Ramos (cell line): ENCODE results near the gene ZFP62.
"Not testable (repeated sequence)": the region's sequence is repeated elsewhere in the genome, so short reads cannot be mapped to it uniquely, and the experiment has no call there.

ENCODE experiments used
- in situ Hi-C: fragments of 300-500 bp; cut with MboI; formaldehyde crosslinking; loops from one replicate; pipeline ENCODE4 v1.14.3; 2022; ENCODE audit warnings: low sequenced_read_pairs; ENCODE audit not compliant: unreplicated experiment

ZFP62 gene

DNA sequence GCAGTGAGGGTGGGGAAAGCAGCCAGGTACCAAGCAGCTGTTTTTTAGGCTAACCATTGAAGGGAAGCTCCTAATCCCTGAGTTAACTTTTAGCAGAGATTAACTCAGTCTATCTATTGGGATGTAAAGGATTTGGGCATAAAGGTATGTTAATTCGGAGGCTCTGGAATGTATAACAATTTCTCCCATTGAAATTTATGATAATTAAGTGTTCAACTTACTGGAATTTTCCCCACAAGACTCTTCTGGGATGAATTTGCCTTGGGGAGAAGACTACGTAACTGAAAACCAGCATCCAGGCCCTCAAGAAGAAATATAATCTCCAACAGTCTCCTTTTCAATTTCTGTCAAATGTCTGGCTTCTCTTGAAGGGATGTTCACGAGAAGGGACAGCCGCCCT, 23.6 kb downstream of the ZFP62 start:
- in situ Hi-C loops: no loop called here

DNA sequence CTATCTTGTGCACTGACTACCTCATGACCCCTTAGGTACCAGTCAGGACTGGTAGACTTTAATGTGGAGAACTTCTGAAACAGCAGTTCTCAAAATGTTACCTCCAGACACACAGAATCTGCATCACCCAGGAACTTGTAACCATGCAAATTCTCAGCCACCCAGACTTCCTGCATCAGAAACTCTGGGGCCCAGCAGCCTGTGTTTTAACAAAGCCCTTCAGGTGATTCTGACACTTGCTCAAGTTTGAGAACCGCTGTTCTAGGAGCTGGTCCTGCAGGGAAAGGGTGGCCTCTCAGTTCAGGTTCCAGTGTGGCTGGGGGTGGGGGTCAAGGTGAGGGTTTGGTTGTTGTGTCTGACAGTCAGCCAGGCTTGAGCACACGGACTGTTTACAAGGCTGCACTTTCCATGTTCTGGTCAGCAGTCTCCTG, 28.4 kb downstream of the ZFP62 start:
- in situ Hi-C loops: no loop called here

- in situ Hi-C loops: no loop called here
These were observed 29.7 kb downstream of the ZFP62 start for GRCh38 chr5:180831139-180832093.

GRCh38 chr5:180830253-180831138, 30.6 kb downstream of the ZFP62 start:
- in situ Hi-C loops: no loop called here

DNA sequence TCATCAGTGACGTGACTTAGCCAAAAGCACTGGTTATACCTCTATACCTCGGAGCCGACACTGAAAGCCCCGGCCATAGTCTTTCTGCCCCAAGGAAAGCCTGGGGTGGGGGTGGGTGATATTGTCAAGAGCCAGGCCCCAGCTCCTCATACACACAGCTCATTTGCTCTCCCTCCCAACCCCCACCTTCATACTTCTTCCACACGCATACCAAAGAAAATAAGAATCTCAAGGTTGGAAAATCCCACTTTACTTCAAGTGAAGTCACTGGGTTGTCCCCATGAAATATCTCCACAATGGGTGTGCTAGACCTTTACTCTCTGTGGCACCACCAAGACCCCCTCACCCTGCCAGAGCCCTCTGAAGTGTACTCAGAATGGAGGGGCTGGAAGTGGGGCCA, 31.4 kb downstream of the ZFP62 start:
- in situ Hi-C loops: no loop called here

DNA sequence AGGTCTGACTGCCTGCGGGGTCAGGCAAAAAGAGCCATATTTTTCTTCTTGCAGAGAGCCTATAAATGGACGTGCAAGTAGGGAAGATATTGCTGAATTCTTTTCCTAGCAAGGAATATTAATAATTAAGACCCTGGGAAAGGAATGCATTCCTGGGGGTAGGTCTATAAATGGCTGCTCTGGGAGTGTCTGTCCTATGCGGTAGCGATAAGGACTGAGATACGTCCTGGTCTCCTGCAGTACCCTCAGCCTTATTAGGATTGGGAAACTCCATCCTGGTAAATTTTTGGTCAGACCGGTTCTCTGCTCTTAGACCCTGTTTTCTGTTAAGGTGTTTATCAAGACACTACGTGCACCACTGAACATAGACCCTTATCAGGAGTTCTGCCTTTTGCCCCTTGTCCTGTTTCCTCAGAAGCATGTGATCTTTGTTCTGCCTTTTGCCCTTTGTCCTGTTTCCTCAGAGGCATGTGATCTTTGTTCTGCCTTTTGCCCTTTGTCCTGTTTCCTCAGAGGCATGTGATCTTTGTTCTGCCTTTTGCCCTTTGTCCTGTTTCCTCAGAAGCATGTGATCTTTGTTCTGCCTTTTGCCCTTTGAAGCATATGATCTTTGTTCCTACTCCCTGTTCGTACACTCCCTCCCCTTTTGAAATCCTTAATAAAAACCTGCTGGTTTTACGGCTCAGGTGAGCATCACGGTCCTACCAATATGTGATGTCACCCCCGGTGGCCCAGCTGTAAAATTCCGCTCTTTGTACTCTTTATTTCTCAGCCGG, 32.1 kb downstream of the ZFP62 start:
- in situ Hi-C loops: not testable (repeated sequence)

- in situ Hi-C loops: not testable (repeated sequence)
These were observed 33.7 kb downstream of the ZFP62 start for GRCh38 chr5:180827374-180827773.

DNA sequence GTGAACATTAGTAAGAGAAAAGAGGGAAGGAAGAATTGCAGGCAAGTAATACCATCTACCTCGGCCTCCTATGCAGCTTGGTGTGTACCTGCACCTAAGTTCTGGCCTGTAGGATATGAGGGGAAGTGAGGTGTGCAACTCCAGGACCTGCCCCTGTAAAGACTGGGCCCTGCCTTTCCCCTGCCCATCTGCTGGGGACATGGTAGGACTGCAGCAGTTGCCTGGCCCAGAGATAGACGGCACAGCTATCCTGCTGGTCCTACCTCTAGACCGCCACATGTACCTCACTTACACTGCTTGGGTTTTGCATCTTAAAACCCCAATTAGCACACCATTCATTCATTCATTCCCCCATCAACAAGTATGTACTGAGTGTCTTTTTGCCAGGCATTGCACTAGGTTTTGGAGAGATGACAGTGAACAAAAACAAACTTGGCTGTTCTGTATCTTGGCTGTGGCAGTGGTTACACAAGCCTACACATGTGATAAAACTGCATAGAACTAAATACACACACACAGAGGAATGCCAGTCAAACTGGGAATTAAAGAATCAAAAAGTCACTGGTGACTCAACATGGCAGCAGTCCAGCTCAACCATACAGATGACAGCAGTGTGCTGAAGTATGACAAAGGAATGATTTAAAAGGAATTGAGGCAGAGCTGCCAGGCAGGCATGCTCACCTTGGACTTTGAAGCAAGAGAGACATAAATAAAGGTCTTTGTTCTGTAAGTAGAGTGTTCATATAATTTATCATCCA, 35.1 kb downstream of the ZFP62 start:
- in situ Hi-C loops: no loop called here

DNA sequence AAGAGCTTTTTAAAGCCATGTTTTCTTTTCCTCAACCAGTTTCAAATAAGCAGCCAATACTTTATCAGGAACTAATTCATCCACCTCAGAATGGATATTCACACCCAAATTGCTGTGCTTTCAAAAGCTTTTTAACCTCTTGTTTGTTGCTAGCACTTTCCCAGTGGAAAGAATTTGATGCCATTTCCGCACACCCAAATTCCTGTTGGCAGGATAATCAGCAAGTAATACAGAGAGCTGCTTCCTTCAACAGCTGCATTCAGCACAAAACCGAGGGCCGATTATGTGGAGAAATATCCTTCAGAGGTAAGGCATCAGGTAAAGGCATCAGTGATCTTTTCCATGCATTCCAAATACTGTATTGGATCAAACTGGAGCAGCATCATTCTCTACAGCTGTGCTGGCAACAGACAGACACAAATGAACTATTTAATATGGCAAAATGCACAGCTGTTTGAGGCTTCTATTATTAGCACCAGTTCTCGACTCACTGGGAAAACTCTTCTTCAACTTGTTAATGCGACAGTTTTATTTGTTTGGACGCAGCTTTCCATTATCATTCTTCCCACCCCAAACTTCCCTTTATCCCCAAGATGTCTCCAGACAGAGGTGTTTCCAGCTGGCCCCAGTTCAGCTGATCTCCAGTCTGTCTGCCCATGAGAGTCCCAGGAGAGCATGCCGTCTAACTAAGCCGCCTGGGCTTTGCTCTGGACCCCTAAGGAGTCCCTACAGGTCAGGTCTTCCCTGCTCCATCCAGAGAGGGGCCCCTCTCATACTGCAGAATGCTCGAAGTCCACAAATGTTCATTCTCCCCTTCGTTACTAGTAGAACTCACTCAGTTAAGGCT, 36.2 kb downstream of the ZFP62 start:
- in situ Hi-C loops: no loop called here

DNA sequence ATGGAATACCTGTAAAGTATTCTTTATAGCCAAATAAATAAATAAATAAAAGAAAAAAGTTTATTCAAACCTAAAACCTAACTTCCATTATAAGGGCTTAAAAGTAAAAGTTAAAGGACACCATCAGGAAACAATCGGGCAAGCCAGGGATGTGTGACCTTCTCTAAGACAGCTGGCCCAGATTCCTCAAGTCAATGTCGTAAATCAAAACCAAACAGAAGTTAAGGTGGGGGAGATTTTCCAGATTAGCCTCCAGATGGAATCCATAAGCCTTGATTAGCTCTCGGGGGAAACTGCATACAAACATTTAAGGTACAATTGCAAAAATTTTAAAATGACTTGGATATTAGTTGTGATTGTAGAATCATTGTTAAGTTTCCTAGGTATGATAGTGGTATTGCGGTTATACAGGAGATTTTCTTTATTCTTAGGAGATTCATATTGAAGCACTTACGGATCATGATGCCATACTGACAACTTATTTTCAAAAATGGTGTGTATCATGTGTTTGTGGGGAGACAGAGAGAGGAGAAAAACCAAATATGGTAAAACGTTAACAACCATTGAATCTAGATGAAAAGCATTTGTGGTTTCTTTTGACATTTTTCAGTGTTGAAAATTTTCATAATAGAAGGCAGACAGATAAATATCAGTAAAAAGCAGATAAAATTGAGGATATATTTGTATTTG, 37.0 kb downstream of the ZFP62 start:
- in situ Hi-C loops: no loop called here

DNA sequence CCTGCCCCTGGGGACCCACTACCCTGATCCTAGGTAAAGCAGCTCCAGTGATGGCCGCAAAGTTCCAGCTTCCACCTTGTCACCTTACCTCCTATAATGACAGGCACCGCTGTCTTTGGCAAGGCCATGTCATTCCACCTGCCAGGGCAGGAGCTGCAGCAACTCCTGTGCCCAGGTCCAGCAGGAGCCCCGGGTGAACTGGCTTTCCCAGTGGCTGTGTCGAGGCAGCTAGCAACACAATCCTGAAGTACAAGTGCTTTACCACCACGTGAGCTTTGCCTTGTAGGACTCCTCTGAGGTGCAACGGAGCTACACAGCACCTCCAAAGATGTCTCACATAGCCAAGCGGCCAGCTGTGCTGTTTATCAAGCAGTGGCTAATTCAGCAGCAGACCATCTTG, 37.7 kb downstream of the ZFP62 start:
- in situ Hi-C loops: no loop called here

DNA sequence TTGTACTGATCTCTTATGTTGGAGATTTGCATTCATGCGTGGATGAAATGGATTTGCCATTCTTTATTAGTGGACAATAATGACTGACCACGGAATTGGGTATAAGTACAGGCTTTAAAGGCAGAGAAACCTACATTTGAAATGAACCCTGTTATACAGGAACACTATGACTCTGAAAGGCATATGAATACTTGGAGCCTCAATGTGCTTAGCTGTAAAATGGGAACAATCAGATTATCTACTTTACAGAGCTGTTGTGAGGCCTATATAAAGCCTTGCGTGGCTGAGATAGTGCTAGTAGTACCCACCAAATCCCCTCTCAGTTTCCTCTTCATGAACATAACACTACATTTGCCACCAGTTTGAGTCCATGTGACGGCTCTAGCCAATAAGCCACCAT, 39.5 kb downstream of the ZFP62 start:
- in situ Hi-C loops: no loop called here

GRCh38 chr5:180820788-180821321, 40.2 kb downstream of the ZFP62 start:
- in situ Hi-C loops: no loop called here

DNA sequence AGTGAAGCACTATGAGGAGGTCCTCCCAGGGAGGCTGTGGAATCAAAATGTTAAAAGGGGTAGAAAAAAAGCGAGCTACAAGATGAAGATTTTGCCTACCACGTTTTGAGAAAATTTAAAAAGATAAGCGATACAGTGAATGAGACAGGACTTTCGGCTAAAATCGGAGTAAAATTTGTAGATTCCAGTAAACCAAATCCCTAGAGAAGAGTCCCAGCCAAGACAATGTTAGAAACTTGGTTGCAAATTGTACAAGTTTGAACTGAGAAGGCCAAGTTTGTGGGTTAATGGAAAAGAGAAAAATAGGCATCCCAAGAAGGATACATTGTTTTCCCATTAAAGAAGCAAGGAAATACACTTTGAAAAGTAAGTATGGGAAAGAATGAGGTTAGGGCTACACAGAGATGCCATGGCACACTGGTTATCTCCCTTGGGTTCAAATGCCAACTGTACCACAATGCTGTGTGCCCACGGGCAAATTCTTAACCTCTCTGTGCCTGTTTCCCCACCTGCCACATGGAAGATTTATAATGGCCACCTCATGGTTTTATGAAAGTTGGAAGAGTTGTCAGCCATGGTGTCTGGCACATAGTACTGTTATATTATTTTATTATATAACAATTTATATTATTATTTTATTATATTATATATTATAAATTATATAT, 42.3 kb downstream of the ZFP62 start:
- in situ Hi-C loops: no loop called here

DNA sequence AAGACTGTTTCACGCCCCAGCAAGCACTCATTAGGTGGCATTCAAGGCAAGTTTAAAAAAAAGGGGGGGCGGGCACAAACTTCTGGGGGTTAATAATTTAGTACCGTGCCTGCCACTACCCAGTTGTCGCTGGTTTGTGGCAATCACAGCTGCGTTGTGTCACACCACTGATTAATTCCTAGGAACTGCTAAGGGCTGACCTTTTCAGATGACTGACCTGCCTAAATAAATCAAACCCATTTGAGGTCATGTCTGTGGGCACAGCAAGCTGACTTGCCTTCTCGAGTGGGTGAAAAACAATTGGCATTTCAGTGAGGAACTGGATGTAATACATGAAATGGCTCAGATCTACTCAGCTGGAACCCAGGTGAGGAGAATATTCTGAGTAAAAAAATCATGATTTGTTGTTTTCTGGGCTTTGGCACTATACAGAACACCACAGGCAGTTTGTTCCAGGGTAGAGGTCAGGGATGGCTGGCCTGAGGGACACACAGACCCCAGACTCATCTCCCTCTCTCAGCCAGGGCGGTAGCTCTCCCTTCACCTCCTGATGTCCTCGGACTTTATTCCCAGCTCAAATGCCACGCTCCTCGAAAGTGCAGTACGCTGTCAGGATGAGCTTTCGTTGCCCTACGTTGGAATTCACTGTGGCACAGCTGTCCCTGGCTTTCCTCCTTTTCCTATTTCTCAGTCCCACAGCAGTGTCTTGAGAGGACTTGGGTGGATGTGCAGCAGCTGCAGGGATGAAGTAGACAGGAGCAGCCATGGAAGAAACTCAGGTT, 43.0 kb downstream of the ZFP62 start:
- in situ Hi-C loops: no loop called here

DNA sequence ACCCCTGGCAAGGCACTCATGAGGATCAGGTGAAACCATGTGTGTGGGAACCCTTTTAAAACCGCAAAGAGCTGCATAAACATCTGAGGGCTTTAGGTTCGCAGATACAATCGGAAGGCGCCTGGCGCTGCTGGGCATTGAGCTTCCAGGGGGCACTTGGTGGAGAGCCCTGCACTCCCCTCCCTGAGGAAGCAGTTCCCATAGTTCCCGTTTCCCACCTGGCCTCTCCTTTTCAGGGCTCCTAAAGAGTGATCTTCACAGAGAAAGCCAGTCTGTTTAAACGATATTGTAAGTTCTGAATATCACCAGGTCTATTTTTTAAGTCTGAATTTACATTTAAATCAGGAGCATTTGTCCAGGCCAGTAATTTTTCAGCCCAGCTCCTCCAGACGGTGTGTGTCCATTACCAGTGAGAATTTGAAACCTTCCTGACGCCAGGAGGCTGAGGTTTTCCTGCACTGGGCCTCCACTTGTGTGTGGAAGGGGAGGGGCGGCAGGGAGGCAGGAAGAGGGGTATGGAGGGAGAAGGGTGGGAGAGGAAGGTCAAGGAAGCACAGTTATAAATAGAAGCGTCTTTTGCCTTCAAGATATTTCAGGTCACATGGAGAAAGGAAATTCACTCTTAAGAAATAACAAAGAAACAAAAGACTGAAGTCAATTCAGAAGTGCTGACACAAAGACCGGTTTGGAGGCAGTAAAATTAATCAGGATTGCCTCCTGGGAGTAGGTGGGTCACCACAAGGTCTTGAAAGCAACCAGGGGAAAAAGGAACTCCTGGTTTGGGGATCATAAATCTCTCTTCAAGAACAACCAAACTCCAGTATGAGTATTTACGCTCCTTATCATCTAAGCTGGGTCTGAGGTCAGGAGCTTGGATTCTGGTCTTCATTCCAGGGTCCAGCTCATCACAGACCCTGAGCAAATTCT, 44.2 kb downstream of the ZFP62 start:
- in situ Hi-C loops: no loop called here
